ENCODE data around the gene SEMA6D. TPM values are rescaled to one million over a fixed set of nuclear protein-coding genes. Genes with fewer than 3 reads are reported as not detected.

Gene SEMA6D
- total RNA-seq, 1 donor from 2014 or later = not detected

- ChIA-PET POLR2A (no interaction called here), CTCF (no interaction called here)
- no peaks in the 10 kb centered on the region for H3K27me3 Mint-ChIP-seq
- no peaks in the 10 kb centered on the region for H3K9me3 Mint-ChIP-seq
- TF ChIP-seq CTCF (IDR thresholded peaks at IDR 0.05) = no peak
- ATAC-seq (ENCODE audit: low read depth) (no peak), DNase-seq (no peak)
- no peak overlapping the region for H3K4me3 Mint-ChIP-seq
- intact Hi-C loops (cut with micrococcal nuclease) = no loop called here
- H3K36me3 Mint-ChIP-seq (ENCODE audit: low read depth) = no peaks in the 10 kb centered on the region
- H3K27ac Mint-ChIP-seq = no peak overlapping the region
- H3K4me1 Mint-ChIP-seq = no peaks in the 10 kb centered on the region
Observed at GRCh38 chr15:47802216-47802615, 84.9 kb downstream of the SEMA6D start.

GRCh38 chr15:47803767-47804166, 86.5 kb downstream of the SEMA6D start:
- Mint-ChIP-seq H3K4me3 (no peak overlapping the region), H3K27me3 (no peaks in the 10 kb centered on the region), H3K27ac (no peak overlapping the region), H3K36me3 (ENCODE audit: low read depth) (no peaks in the 10 kb centered on the region), H3K9me3 (no peaks in the 10 kb centered on the region), H3K4me1 (no peaks in the 10 kb centered on the region)
- ChIA-PET CTCF (no interaction called here), POLR2A (no interaction called here)
- ATAC-seq (ENCODE audit: low read depth) = no peak
- no peak for TF ChIP-seq CTCF (IDR thresholded peaks at IDR 0.05)
- no peak for DNase-seq
- intact Hi-C loops (cut with micrococcal nuclease) = no loop called here

- CTCF ChIA-PET = no interaction called here
- DNase-seq (no peak), ATAC-seq (ENCODE audit: low read depth) (no peak)
- no peak overlapping the region for H3K27ac Mint-ChIP-seq
- H3K4me3 Mint-ChIP-seq = no peak overlapping the region
- POLR2A ChIA-PET = no interaction called here
- no peaks in the 10 kb centered on the region for H3K36me3 Mint-ChIP-seq (ENCODE audit: low read depth)
- H3K9me3 Mint-ChIP-seq = no peaks in the 10 kb centered on the region
- H3K27me3 Mint-ChIP-seq = no peaks in the 10 kb centered on the region
- TF ChIP-seq CTCF (IDR thresholded peaks at IDR 0.05) = no peak
- intact Hi-C loops (cut with micrococcal nuclease) = no loop called here
- no peaks in the 10 kb centered on the region for H3K4me1 Mint-ChIP-seq
Observed at GRCh38 chr15:47804733-47805132, 87.4 kb downstream of the SEMA6D start.

GRCh38 chr15:47806008-47806407, 88.7 kb downstream of the SEMA6D start:
- Mint-ChIP-seq H3K27ac (no peak overlapping the region), H3K4me3 (no peak overlapping the region), H3K27me3 (no peaks in the 10 kb centered on the region), H3K36me3 (ENCODE audit: low read depth) (no peaks in the 10 kb centered on the region), H3K9me3 (no peaks in the 10 kb centered on the region), H3K4me1 (no peaks in the 10 kb centered on the region)
- intact Hi-C loops (cut with micrococcal nuclease) = no loop called here
- no peak for ATAC-seq (ENCODE audit: low read depth)
- ChIA-PET CTCF (no interaction called here), POLR2A (no interaction called here)
- no peak for TF ChIP-seq CTCF (IDR thresholded peaks at IDR 0.05)
- no peak for DNase-seq

GRCh38 chr15:47811172-47811571, 93.9 kb downstream of the SEMA6D start:
- H3K4me1 Mint-ChIP-seq = peaks cover 24% of the 10 kb centered on the region
- ChIA-PET POLR2A (no interaction called here), CTCF (no interaction called here)
- ATAC-seq (ENCODE audit: low read depth) (no peak), DNase-seq (no peak)
- intact Hi-C loops (cut with micrococcal nuclease) = loop anchor here (5.0 kb wide), 1 partner anchor 151 kb away; no protein-coding TSS in a partner anchor
- no peak overlapping the region for H3K4me3 Mint-ChIP-seq
- no peak for TF ChIP-seq CTCF (IDR thresholded peaks at IDR 0.05)
- no peak overlapping the region for H3K27ac Mint-ChIP-seq
- no peaks in the 10 kb centered on the region for H3K36me3 Mint-ChIP-seq (ENCODE audit: low read depth)
- H3K27me3 Mint-ChIP-seq = no peaks in the 10 kb centered on the region
- H3K9me3 Mint-ChIP-seq = no peaks in the 10 kb centered on the region
